Panc1 (cell line): ENCODE measurements around the gene STXBP4.

Experiments
- CTCF ChIP-seq: fragments of 450-650 bp; IDR thresholded peaks from 2 replicates; pipeline ENCODE4 v1.5.1; 2017; ENCODE audit warnings: mild to moderate bottlenecking
- REST ChIP-seq, 2 experiments: IDR thresholded peaks; 2 replicates each; pipeline ENCODE4 v1.6.1; 2011 to 2012; ENCODE audit warnings: low read depth in 2 of 2, control low read depth in 1 of 2, low read length in 1 of 2, mild to moderate bottlenecking in 1 of 2, moderate library complexity in 1 of 2; ENCODE audit not compliant: insufficient read depth in 1 of 2

- no peak for TF ChIP-seq REST (IDR thresholded peaks at IDR 0.05; ENCODE audit: insufficient read depth in 1 of 2, low read depth in 2 of 2, low read length in 1 of 2)
- TF ChIP-seq CTCF: no peak
These were observed 23.3 kb upstream of the STXBP4 start for GRCh38 chr17:54945231-54945630.
